Measurements from ENCODE around the gene VIPAS39.
"Not testable (repeated sequence)": the region's sequence is repeated elsewhere in the genome, so short reads cannot be mapped to it uniquely, and the experiment has no call there.

The VIPAS39 gene

DNA sequence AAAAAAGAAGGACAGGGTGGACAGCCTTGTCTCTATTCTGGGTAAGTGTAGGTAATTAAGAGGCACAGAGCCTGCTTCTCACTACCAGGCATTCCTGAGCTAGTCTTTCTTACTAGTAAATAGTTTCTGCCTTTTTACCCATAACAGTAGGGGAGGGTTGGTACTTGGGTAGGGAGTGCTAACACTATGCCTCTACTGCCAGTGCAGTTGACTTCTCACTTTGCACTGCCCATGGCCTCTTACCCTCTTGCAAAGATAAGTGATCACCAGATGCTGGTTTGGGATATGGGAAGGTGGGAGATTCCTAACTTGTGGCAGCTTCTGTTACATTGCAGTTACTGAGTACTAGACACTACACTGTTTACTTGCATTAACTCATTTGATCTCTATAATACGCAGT lies 12.1 kb upstream of the VIPAS39 start:
- DNase-seq, result no peak

DNA sequence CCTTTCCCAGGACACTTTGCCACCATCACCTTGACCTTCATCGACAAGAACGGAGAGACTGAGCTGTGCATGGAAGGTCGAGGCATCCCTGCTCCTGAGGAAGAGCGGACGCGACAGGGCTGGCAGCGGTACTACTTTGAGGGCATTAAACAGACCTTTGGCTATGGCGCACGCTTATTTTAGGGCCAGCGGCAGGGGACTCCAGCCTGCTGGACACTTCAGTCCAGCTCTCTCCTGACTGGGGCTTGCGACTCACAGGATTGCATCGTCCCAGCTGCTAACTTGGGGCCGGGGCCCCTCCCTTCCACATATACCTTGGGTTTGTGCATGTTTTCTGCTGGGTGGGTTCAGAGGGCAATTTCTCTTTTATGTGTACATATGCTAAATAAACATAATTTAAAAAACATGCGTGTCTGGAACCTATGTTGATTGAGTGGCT lies 11.7 kb upstream of the VIPAS39 start:
- DNase-seq, result no peak

DNA sequence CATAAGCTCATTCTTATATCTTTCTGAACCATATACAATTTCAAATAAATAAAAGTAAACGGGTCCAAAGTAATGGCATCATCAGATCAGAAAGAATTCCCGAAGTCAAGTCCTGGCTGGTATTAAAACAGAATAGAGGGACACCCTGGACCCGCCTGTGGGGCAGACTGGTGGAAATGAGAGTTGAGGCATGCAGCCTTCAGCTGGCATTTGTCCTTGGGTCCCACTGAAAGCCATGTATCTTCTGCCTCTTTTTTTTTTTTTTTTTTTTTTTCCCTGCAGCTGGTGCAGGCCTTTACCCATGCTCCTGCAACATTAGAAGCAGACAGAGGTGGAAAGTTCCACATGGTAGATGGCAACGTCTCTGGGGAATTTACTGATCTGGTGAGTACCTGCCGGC lies 10.4 kb upstream of the VIPAS39 start:
- DNase-seq, result no peak

DNA sequence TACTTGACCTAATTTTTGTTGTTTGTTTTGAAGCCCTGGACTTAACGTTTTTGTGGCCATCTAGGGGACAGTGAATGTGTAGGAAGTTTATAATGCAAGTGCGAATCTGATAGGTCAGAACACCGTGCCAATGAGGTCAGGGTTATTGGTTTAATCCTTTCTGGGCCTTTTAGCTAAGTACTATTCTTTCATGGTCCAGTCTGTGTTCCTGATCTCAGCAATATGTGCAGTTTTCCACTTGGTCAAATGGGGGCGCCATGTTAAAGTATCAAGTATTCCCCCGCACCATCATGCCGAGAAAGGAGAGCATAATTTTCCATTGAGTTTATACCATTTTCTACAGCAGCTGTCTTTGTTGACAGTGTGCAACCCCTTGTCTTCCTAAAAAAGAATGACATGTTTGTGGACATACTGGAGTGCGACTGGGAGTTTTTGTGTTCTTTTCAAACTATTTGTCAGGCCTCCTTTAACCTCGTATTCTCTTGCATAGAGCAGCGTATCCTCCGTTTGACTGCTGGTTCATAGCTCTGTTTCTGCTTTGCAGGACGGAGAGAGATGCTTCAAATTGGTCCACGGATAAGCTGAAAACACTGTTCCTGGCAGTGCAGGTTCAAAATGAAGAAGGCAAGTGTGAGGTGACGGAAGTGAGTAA lies 1.8 kb upstream of the VIPAS39 start:
- peak; percentile 69 for DNase-seq

DNA sequence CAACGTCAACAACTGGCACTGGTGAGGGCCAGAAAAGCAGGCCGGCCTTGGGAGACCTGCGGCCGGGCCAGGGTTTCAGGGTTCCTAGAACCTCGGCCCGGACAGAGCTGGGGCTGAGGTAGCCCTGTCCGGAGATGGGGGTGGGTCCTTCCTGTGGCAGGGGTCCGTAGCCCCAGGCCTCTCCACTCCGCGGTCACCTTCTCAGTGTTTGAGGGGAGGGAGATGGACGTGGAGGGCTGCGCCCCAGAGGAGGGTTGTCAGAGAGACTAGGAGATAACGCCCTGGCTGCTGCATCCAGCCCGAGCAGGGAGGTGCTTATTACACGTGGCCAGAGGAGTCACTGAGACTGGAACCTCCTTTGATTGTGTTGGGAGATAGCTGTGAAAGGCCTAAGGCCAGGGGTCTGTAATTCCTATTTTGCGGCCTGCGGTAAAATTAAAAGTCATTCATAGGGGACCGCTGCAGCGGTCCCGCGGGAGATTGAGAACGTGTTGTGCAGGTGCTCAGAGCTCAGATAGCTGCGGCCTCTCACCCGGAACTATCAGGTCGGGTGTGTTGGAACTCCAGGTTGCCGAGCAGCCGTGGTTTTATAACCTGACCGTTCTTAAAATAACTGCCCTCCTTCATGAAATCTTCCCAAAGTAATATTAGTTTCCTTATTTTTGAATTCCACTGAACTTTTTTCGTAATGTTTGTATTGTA lies 999 bp upstream of the VIPAS39 start:
- DNase-seq, result peak; percentile 27

DNA sequence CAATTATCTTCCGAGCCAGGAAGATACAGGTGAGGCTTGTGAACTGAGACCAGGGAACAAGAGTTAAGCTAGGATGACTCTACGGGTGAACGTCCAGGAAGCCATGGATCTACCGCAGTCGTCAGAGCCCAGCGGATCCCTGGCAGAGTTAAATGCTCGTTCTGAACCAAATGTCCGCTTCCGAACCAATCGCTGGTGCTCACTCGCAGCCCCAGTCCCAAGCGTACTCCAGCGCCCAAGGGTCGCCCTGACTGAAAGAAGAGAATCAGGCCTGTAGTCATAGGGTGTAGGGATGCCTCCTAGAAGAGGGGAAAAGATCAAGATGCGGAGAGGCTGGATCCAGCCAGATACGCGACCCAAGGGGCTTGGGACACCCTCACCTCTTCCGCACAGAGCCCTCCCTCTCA lies 283 bp downstream of the VIPAS39 start:
- DNase-seq, result no peak

DNA sequence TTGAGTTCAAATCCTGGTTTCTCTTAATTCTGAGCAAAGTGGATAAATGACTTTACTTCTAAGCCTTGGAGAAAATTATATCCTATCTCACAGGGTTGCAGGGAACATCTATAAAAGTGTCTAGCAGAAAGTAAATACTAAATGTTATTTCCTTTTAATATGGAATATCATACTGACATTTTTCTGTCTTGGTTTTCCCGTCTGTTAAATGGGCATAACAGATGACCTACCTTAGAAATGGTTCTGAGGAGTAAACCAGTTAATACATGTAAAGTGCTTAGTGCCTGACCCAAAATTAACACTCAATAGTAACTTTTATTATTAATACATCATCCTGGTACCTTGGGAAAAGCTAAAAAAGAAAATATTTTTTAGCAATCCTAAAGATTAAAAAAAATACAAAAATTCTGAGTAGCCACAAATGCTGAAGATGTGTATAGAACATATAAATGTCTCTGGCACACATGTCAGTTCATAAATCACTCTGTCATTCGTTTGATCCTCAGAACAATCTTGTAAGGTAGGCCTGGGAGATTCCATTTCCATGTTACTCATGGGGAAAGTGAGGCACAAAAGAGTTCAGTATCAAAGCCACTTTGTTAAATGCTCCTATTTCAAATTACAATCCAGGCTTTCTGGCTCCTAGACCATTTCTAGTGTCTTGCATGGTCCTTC lies 1.3 kb downstream of the VIPAS39 start:
- no peak for DNase-seq

DNA sequence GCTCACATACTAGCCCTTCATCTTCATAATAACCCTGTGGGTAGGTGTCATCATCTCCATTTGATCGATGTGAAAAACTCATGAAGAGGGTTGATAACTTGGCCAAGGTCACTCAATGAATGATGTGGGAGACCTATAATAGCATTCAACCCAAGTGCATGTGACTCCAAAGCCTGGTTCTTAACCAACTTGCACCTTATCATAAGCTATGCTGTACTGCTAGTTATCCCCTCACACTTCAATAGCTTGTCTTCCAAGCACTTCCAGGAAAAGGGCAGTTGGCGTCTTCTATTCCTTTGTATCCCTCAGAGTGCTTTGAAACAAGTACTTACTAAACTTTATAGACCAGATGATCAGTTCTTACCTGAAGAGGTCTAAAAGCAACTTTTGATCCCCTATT lies 15.2 kb downstream of the VIPAS39 start:
- DNase-seq, result no peak

DNA sequence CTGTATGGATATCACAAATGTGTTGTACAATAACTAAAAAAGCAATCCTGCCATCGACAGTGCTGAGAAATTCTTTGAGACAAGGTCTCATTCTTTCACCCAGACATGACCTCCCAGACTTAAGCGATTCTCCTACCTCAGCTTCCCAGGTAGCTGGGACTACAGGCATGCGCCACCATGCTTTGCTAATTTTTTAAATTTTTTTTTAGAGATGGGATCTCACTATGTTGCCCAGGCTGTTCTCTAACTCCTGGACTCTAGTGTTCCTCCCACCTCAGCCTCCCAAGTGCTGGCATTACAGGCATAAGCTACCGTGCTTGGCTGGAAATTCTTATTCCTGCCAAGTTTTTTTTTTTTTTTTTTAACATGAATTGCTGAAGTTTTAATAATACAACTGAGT lies 17.5 kb downstream of the VIPAS39 start:
- no peak for DNase-seq

DNA sequence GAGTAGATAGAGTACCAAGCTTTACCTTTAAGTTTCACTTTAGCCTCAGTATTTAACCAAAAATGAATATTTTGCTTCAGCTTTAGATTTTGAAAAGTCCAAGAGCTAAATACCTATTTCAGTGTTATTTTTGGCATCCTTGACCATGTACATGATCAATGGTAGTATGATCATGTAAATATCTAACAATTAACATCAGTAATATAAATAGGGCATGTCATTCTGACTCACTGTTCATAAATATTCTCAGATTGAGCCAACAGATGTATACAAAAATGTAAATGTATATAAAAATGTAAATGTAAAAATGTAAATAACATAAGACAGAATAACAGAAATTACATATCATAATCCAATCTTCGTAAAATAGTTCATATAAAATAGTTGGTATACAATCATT lies 18.8 kb downstream of the VIPAS39 start:
- no peak for DNase-seq

DNA sequence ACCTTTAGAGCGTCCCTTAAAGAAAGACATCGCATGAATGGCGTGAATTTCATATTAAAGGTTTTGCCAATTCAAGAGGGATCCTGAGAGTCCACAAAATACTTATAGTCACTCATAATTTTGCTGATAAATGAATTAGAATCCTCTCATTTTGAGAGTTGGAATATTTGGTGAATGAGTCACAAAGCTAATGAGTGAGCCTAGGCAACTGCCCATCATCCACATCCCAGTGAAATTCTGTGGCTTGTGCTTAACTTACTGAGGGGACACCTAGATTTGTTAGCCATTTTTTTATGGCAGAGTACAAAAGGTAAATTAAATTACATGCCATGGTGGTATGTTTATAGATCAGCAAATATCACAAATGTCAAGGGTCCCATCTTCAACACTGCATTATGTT lies 21.4 kb downstream of the VIPAS39 start:
- no peak for DNase-seq

DNA sequence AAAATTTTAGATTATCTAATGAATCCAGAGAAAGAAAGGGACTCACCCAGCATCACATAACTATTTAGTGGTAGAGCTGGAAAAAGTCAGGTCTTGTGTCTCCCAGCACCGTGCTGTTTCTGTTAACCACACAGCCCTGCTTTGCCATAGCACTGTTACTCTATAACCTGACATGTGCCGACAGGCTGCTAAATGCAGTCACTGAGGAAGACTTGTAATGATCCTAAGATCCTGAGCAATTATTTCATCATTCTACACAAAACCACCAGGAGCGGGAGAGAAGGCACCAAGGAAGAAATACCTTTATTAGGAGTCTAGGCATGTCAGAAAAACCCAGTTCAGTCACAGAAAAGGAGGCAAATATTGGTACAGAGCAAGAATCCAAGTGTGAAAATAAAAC lies 31.0 kb downstream of the VIPAS39 start:
- no peak for DNase-seq

DNA sequence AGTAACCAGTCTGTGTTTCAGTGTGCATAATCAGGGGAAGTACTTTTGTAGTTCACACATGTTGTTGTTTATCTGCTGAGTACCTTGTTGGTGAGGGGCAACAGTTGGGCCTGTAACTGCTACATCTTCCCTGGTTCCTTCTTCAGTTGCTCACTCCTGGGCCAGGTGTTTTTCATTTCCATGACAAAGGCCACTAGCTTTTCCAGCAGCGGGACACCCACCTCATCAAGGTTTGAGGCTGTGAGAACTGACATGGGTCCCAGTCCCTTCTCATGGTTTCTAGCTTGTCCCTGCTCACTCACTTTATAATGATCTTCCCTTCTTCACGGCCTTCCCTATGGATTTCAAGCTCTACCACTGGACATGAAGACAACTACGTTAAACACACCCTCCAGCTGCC lies 32.5 kb downstream of the VIPAS39 start:
- DNase-seq, result no peak

DNA sequence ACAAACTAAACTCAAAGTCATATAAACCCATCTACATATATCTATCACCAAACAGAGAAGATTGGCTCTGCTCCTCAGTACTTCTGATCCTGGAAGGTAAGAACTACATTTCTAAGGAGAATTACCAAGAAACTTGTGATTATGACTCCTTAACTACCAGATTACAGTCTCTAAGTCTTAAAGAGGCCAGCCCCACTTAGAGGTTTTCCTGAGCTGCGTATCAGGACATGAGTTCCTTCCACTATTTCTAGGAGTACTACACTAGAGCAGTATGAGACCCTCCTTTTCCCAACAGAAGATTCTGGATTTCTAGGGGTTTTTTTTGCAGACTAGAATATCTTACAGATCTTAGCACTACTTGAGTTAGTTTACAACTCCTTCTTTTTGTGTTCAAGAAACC lies 34.0 kb downstream of the VIPAS39 start, which contains the start of gene NOXRED1:
Gene NOXRED1 (minus strand): TSS at position 101 of the 400 bp plus-strand sequence. CDS start 634 bp downstream, outside the sequence.
- no peak for DNase-seq

DNA sequence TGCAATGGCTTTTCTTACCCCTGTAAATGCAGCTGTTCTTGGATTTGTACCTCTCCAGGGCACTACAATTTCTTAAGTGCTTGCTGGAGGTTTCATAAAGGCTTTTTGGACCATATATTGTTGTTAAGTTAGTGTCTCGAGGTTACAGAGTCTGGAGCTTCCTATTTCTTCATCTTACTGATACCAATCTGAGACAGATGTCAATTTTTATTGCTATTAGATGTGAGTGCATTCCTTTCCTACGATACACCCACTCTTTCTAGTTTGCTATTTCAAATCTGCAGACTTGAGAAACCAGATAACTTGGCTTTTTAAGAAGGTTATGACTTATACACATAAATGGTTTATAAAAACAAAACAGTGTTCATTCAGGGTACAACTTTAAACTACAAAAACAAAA lies 36.2 kb downstream of the VIPAS39 start:
- DNase-seq, result no peak

DNA sequence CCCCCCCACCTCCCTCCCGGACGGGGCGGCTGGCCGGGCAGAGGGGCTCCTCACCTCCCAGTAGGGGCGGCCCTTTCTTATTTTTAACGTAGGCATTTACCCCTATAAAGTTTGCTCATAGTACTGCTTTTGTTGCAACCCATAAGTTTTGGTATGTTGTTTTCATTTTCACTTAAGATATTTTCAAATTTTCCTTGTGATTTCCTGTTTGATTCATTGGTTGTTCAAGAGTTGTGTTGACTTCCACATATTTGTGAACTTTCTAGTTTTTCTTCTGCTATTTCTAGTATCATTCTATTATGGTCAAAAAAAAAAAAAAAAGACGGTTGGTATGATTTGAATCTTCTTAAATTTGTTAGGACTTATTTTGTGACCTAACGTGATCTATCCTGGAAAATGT lies 40.6 kb downstream of the VIPAS39 start:
- no peak for DNase-seq

DNA sequence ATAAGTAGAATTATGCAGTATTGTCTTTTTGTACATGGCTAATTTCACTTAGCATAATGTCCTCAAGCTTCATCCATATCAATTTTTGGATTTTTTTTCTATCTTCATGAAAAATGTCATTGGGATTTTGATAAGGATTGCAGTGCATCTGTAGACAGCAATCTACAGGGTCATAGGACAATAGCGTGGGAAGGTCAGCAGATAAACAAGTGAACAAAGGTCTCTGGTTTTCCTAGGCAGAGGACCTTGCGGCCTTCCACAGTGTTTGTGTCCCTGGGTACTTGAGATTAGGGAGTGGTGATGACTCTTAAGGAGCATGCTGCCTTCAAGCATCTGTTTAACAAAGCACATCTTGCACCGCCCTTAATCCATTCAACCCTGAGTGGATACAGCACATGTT lies 41.3 kb downstream of the VIPAS39 start:
- DNase-seq, result not testable (repeated sequence)

DNA sequence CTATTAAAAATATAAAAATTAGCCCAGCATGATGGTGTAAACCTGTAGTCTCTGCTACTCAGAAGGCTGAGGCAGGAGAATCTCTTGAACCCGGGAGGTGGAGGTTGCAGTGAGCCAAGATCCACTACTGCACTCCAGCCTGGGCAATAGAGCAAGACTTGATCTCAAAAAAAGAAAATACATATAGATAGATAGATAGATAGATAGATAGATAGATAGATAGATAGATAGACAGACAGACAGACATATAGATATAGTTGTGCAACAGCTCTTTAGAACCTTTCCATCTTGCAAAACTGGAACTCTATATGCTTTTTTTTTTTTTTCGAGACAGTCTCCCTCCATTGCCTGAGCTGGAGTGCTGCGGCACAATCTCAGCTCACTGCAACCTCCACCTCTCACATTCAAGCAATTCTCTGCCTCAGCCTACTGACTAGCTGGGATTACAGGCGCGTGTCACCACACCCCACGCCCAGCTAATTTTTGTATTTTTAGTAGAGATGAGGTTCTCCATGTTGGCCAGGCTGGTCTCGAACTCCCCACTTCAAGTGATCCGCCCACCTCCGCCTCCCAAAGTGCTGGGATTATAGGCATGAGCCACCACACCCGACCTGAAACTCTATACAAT lies 41.9 kb downstream of the VIPAS39 start:
- DNase-seq, result not testable (repeated sequence)

DNA sequence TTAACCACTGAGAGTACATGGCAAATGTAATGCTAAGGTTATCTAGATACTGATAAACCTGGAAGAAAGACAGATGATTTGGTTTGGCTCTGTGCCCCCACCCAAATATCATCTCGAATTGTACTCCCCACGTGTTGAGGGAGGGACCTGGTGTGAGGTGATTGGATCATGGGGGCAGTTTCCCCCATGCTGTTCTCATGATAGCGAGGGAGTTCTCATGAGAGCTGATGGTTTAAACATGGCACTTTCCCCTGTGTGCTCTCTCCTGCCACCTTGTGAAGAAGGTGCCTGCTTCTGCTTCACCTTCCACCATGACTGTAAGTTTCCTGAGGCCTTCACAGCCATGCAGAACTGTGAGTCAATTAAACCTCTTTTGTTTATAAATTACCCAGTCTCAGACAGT lies 48.3 kb downstream of the VIPAS39 start:
- no peak for DNase-seq

DNA sequence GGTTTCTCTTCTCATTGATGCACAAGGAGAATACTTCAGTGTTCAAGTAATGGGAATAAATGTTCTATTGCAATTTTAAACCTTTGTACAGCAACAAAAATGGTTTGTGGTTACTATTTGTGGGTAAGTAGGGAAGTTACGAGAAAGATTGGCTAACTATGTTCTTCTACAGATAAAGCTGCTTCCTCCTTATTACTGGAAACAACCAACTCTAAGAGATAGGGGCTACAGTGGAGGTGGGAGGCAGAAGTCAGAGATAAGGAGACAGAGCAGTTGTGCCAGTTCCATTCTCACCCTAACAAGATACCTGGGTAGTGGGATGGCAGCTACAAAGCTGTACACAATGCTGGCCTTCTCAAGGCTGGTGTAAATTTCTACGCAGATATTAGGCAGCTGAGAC lies 50.2 kb downstream of the VIPAS39 start:
- no peak for DNase-seq

DNA sequence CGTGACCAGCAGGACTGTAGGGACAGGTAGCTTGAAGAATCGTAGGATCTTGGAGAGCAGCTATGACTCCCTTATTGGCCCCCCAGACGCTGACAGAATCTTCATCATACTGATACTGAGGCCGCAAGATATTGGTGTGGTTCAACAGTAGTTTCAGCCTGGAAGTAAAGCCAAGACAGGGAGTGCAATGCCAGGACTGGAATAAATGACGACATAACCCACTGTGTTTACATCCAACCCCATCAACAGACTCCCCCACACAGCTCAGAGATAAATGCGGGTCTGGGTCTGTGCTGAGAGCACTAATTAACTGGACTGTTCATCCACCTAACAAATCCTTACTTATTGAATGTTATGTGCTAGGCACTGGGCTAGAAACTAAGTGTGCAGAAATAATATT lies 50.7 kb downstream of the VIPAS39 start:
- no peak for DNase-seq

DNA sequence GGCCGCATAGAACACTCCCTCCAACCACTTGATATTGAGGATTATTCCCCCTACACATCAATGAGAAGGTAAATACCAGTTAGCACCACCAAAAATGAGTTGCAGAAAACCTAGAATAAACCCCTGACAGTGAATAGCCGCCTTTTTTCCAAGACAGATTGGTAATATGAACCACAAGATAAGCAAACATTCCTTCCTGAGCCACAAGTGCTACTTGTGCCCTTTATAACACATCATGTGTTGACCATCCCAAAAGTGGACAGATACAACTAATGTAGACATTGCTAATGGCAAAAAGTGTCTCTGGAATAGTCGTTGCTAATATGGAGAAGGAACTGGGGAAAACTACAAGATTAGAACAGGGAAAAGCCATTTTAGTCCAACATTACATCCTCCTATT lies 51.3 kb downstream of the VIPAS39 start:
- no peak for DNase-seq

DNA sequence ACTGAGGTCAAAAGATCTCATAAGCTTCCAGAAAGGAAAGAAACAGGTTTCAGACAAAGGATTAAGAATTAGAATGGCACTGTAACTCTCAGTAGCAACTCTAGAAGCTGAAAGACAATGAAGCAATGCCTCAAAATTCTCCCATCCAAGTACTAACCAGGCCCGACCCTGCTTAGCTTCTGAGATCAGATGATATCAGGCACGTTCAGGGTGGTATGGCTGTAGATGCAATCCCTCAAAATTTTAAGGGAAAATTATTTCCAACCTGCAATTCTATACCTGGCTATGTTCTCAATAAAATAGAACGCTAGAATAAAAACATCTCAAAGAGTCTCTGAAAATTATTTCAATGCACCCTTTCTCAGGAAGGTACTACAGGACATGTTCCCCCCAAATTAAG lies 53.6 kb downstream of the VIPAS39 start:
- no peak for DNase-seq

DNA sequence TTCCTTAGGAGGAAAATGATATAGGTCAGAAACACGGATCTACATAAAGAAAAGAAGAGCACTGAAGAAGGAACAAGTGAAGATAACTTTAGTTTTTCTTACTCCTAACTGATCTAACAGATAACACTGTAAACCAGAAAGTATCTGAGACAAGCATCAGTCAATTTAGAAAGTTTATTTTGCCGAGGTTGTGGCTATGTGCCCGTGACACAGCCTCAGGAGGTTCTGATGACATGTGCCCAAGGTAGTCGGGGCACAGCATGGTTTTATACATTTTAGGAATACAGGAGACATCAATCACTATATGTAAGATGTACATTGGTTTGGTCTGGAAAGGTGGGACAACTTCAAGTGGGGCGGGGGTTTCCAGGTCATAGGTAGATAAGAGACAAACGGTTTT lies 57.2 kb downstream of the VIPAS39 start:
- DNase-seq, result no peak

Data from RPMI8226 (cell line).